ENCODE results near the gene XYLT2. TPM values are rescaled to one million over a fixed set of nuclear protein-coding genes. Genes with fewer than 3 reads are reported as not detected.

The XYLT2 gene
- total RNA-seq, 1 donor = 60.5 TPM

GRCh38 chr17:50389534-50389933 is 43.6 kb downstream of the XYLT2 start:
- no peak for TF ChIP-seq CTCF (IDR thresholded peaks at IDR 0.05; ENCODE audit: insufficient read depth, low read depth, low read length)
- DNase-seq (ENCODE audit: low read depth) = no peak
- H3K4me3 ChIP-seq (ENCODE audit: low read depth, low read length) = no peak overlapping the region

GRCh38 chr17:50392621-50393020 is 46.7 kb downstream of the XYLT2 start:
- no peak for TF ChIP-seq CTCF (IDR thresholded peaks at IDR 0.05; ENCODE audit: insufficient read depth, low read depth, low read length)
- H3K4me3 ChIP-seq (ENCODE audit: low read depth, low read length) = no peak overlapping the region

DNA sequence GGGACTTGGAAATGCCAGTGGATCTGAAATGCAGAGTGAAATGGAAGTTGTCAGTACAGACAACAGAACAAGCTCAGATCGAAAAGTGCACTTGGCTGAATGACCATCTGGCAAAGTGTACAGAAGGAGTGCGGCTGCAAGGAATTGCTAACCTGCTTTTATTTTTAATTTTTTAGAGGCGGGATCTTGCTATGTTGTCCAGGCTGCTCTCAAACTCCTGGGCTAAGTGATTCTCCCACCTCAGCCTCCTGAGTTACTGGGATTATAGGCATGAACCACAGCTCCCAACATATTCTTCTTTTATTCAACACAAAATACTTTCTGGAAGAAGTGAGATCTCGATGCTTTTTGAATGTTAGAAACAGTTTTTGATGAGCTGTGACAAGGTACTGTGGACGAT is 47.8 kb downstream of the XYLT2 start:
- no peak for TF ChIP-seq CTCF (IDR thresholded peaks at IDR 0.05; ENCODE audit: insufficient read depth, low read depth, low read length)
- H3K4me3 ChIP-seq (ENCODE audit: low read depth, low read length) = no peak overlapping the region
- DNase-seq (ENCODE audit: low read depth) = no peak

More at GRCh38 chr17:50392621-50393020, 46.7 kb downstream of the XYLT2 start:
- no peak for DNase-seq (ENCODE audit: low read depth)

- no peak for DNase-seq (ENCODE audit: low read depth)
- H3K4me3 ChIP-seq (ENCODE audit: low read depth, low read length) = peak overlapping the region; percentile 19
- no peak for TF ChIP-seq CTCF (IDR thresholded peaks at IDR 0.05; ENCODE audit: insufficient read depth, low read depth, low read length)
These were observed 48.8 kb downstream of the XYLT2 start for GRCh38 chr17:50394711-50395110.

- no peak for TF ChIP-seq CTCF (IDR thresholded peaks at IDR 0.05; ENCODE audit: insufficient read depth, low read depth, low read length)
- H3K4me3 ChIP-seq (ENCODE audit: low read depth, low read length) = peak overlapping the region; percentile 100
- peak; percentile 71 for DNase-seq (ENCODE audit: low read depth)
These were observed 50.6 kb downstream of the XYLT2 start for GRCh38 chr17:50396261-50397110.

GRCh38 chr17:50397111-50397918 is 51.4 kb downstream of the XYLT2 start, which contains the start of gene LRRC59:
LRRC59 (minus strand) TSS chr17:50397523; CDS start chr17:50397317, 206 bp downstream.
- TF ChIP-seq CTCF (IDR thresholded peaks at IDR 0.05; ENCODE audit: insufficient read depth, low read depth, low read length) = peak; percentile 84
- H3K4me3 ChIP-seq (ENCODE audit: low read depth, low read length) = peak within 1 kb of the TSS; percentile 100
- peak; percentile 86 for DNase-seq (ENCODE audit: low read depth)
